IPS-11a (cell line): Measurements from ENCODE around the gene MPPED2.

Experiments
- H3K4me3 ChIP-seq: one replicate; pipeline ENCODE4 v1.5.1; 2013; ENCODE audit warnings: low read depth, low read length, control low read depth

The MPPED2 gene

DNA sequence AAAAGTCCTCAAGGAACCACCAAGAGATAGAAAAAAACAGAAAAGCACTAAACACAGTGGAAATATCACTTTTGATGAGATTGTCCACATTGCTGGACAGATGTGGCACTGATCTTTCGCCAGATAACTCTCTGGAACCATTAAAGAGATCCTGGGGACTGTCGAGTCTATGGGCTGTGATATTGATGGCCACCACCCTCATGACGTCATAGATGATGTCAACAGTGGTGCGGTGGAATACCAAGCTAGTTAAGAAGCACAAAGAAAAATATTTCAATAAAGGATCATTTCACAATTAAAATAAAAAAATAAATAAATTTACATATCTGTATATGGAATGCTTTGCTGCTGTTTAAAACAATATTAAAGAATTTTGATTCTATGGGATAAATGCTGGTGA lies 217.8 kb downstream of the MPPED2 start:
- H3K4me3 ChIP-seq: no peak overlapping the region

DNA sequence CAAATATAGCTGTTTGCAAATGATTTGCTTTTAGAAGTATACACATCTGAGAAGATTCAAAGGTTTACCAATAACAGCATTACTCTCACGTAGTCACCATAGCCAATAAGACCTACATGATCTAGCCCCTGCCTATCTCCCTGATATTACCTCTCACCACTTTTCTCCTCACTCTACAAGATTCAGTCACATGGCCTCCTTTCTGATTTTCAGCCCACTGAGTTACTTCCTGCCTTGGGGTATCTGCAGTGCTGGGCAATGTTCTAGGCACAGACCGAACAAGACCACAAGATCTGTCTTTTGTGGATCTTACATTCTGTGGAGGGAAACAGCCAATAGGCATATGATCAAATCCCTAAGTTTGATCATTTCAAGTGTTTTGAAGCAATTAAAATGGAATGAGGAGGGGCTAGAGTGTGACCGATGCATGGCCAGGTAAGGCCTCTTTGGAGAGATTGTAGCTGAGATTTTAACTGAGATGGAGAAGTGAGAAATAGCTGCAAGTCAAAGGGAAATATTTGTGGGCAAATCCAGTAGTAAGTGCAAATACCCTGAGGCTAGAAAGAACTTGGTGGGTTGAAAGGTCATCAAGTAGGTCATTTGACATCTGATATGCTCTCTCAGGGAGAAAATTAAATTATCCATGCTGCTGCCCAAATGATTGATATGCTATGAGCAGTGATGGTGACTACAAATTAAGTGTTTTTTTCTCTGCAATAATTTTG lies 220.2 kb downstream of the MPPED2 start:
- no peak overlapping the region for H3K4me3 ChIP-seq

DNA sequence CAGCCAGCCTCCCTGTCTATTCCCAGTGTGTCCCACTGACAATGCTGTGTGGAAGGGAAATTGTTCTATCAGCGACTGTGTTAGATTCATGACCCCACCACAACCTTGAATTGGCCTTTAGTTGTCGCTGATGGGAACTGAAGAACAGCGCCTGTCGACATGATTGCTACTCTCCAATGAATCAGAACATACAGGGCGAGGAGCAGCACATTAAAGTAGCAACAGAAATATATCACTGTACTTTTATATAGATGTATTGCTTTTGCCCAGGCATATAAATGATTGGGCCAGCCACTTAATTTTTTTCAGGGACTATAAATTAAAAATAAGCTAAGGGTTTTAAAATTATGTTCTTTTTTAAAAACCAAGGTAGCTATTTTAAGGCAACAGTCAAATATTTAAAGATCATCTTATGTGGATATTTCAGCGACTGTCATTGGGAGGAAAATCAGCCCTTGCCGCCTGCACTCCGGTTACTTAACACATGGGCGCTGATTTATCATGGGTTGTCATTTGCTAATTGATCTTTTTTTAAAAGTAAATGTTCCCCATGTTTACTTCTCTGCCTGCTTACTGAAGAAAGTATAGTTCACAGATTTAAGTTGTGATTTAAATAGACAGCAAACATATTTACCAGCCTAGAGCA lies 221.2 kb downstream of the MPPED2 start:
- H3K4me3 ChIP-seq: no peak overlapping the region

DNA sequence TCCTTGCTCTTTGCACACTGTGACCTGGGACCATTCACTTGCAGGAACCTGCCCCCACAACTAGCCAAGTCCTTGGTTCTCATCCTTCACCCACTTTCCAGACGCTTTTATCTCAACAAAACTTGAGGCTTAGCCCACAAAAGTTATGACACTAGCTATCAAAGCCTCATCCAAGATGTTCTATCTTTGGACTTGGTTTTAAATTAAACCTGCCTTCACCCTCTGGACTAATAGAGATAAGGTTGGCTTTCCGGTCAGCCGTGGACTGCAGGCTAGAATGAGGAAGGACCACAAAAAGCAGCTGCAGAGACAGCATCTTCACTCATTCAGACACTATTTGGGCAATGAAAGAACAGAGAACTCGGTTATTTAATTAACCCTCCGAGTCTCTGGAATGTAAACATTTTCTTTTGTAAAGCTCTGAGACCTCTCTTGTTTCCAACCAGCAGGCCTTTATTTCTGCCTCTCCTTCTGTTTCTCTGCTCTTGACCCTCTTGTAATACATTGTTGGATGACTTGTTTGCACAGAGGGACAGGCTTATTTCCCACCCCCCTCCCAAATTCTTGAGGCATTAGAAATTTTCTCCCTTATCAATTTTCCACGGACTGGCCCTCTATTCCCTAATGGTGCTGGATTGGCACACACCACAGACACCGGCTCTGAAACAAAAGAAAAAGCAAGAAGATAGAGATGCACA lies 221.9 kb downstream of the MPPED2 start:
- H3K4me3 ChIP-seq: no peak overlapping the region

DNA sequence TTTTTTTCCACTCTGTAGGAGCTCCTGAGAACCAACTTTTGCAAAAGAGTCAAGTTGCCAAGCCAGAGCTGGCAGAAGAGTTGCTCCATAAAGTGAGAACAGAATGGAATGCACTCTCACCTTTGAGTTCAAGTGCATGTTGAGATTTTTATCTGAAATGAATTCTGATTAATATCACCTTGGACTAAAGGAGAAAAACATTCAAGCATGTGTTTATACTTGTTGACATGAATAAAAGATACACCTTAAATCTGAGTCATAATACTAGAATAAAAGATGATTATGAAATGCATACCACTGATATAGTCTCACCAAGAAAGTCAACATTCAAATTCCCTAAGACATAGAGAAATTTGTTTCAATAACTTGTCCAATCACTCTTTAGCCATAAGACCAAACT lies 225.4 kb downstream of the MPPED2 start:
- no peak overlapping the region for H3K4me3 ChIP-seq
